B cell (primary cell): ENCODE data around the gene DMC1. TPM values are rescaled to one million over a fixed set of nuclear protein-coding genes. Genes with fewer than 3 reads are reported as not detected.
A peak's percentile ranks its signal among the peaks of the same experiment; 100 is the strongest.

Source experiments
- ATAC-seq: fragments of 200-7000 bp; cut with Tn5 transposase; one replicate; pipeline ENCODE4 v1.10.0; 2021; ENCODE audit warnings: low read depth, mild to moderate bottlenecking, moderate number of reproducible peaks, moderate library complexity
- CTCF ChIA-PET: fragments of 350-600 bp; sonication (Branson Sonifier 250); formaldehyde crosslinking; loops from one replicate; lab custom pipeline; 2021; ENCODE audit warnings: antibody characterized with exemption, inconsistent platforms; lab: Charles Lee
- POLR2A ChIA-PET: fragments of 350-600 bp; sonication (Branson Sonifier 250); formaldehyde crosslinking; loops from one replicate; lab custom pipeline; 2021; ENCODE audit warnings: antibody characterized with exemption; lab: Charles Lee
- DNase-seq: peaks from one replicate; pipeline ENCODE4 v3.0.0; 2013
- H2AFZ ChIP-seq: 2 replicates; pipeline ENCODE4 v1.6.1; 2012; ENCODE audit warnings: mild to moderate bottlenecking, low read depth, low read length; ENCODE audit not compliant: insufficient read depth, poor library complexity, severe bottlenecking
- H3K27ac ChIP-seq, 2 donors: 1 replicate in 1 of 2; 2 replicates in 1 of 2; pipeline ENCODE4 v1.5.1; 2012 to 2013; ENCODE audit warnings: low read length in 2 of 2, mild to moderate bottlenecking in 2 of 2, moderate library complexity in 1 of 2
- H3K27me3 ChIP-seq, 4 experiments: fragments of 200-600 bp in 1 of 4; sonication (generic) in 1 of 4; replicated peaks in 1 of 4; 1 replicate in 2 of 4; 2 replicates in 2 of 4; pipeline versions ENCODE4 v1.6.1 to v1.7.0; 2013 to 2016; ENCODE audit warnings: low read length in 3 of 4, mild to moderate bottlenecking in 2 of 4, mixed read lengths in 1 of 4, moderate library complexity in 1 of 4; ENCODE audit not compliant: insufficient read depth in 4 of 4, control insufficient read depth in 3 of 4; ENCODE audit errors: control extremely low read depth in 1 of 4
- H3K36me3 ChIP-seq, 2 experiments: replicated peaks in 1 of 2; 1 replicate in 1 of 2; 2 replicates in 1 of 2; pipeline versions ENCODE4 v1.6.1 to v1.7.1; 2013; ENCODE audit warnings: low read length in 1 of 2; ENCODE audit not compliant: insufficient read depth in 2 of 2, control insufficient read depth in 1 of 2; ENCODE audit errors: control extremely low read depth in 1 of 2, extremely low read depth in 1 of 2
- H3K4me1 ChIP-seq, 2 donors: fragments of 200-600 bp in 1 of 2; sonication (generic) in 1 of 2; 1 replicate in 1 of 2; 2 replicates in 1 of 2; pipeline versions ENCODE4 v1.5.1 to v1.6.1; 2013 to 2017; ENCODE audit warnings: low read length in 2 of 2; ENCODE audit not compliant: control insufficient read depth in 2 of 2, insufficient read depth in 2 of 2
- H3K4me2 ChIP-seq: replicated peaks from 2 replicates; pipeline ENCODE3; 2012; ENCODE audit warnings: mild to moderate bottlenecking, low read depth, low read length; ENCODE audit not compliant: poor library complexity, severe bottlenecking
- H3K4me3 ChIP-seq, 5 experiments: fragments of 200-600 bp in 1 of 5; sonication (generic) in 1 of 5; 1 replicate in 3 of 5; 2 replicates in 2 of 5; pipeline versions ENCODE4 v1.5.1 to v1.7.0; 2011 to 2016; ENCODE audit warnings: low read length in 4 of 5, mild to moderate bottlenecking in 4 of 5, low read depth in 2 of 5, control low read depth in 1 of 5, moderate library complexity in 1 of 5; ENCODE audit not compliant: insufficient read depth in 1 of 5; ENCODE audit errors: control extremely low read depth in 1 of 5, extremely low read depth in 1 of 5
- H3K79me2 ChIP-seq: fragments of 200-600 bp; sonication (generic); one replicate; pipeline ENCODE4 v1.6.0; 2016; ENCODE audit warnings: low read length; ENCODE audit not compliant: control insufficient read depth, insufficient read depth
- H3K9ac ChIP-seq: fragments of 200-600 bp; sonication (generic); 2 replicates; pipeline ENCODE4 v1.6.1; 2017; ENCODE audit warnings: mild to moderate bottlenecking, low read length, moderate library complexity
- H3K9me3 ChIP-seq, 3 donors: one replicate each; pipeline versions ENCODE4 v1.6.1 to v1.7.1; 2013; ENCODE audit warnings: low read length in 2 of 3; ENCODE audit not compliant: control insufficient read depth in 2 of 3, insufficient read depth in 1 of 3; ENCODE audit errors: control extremely low read depth in 1 of 3
- H4K20me1 ChIP-seq: 2 replicates; pipeline ENCODE4 v1.6.0; 2012; ENCODE audit warnings: mild to moderate bottlenecking, low read length; ENCODE audit not compliant: insufficient read depth, control insufficient read depth, poor library complexity, severe bottlenecking
- H3K27ac Mint-ChIP-seq: one replicate; pipeline ENCODE4 v1.8.0; 2021; ENCODE audit warnings: mixed read lengths
- H3K27me3 Mint-ChIP-seq: one replicate; pipeline ENCODE4 v1.8.0; 2021; ENCODE audit warnings: mixed read lengths
- H3K4me1 Mint-ChIP-seq: one replicate; pipeline ENCODE4 v1.8.0; 2021; ENCODE audit warnings: mixed read lengths
- H3K4me3 Mint-ChIP-seq: one replicate; pipeline ENCODE4 v1.8.0; 2021; ENCODE audit warnings: mixed read lengths
- H3K9me3 Mint-ChIP-seq: one replicate; pipeline ENCODE4 v1.8.0; 2022; ENCODE audit warnings: mixed read lengths; ENCODE audit not compliant: insufficient read depth
- EZH2 ChIP-seq: IDR thresholded peaks from 2 replicates; pipeline ENCODE4 v1.6.1; 2012; ENCODE audit warnings: borderline replicate concordance, low read depth, mild to moderate bottlenecking, moderate library complexity, low read length; ENCODE audit not compliant: insufficient read depth, poor library complexity, severe bottlenecking
- WGBS: methylation state at CpG from one replicate; pipeline ENCODE4 v1.1.5; 2013; ENCODE audit warnings: missing lambda C conversion rate; ENCODE audit not compliant: insufficient coverage; 5-methylcytosine and 5-hydroxymethylcytosine counted together
- intact Hi-C: fragments of 100-400 bp; cut with micrococcal nuclease; formaldehyde crosslinking; loops from one replicate; pipeline ENCODE4 v1.10.0; 2022
- polyA plus RNA-seq: library from polyadenylated mRNA; depleted of rRNA; stranded (reverse); fragments of >200 nt; gene quantifications from 2 replicates; pipeline ENCODE4 v1.2.3, GENCODE V29; 2012
- total RNA-seq, 2 donors: library from RNA; stranded (reverse); fragments of 120-200 nt in 1 of 2; gene quantifications; 1 replicate in 1 of 2; 2 replicates in 1 of 2; pipeline versions ENCODE4 v1.2.3 to v1.2.4, GENCODE V29; 2013 to 2022
- TF ChIP-seq, protein P1 (sequence below): fragments of 200-600 bp; IDR thresholded peaks from one replicate; pipeline ENCODE4 v1.8.0; 2022; ENCODE audit warnings: antibody characterized with exemption, mild to moderate bottlenecking

The DMC1 gene
- total and polyA plus RNA-seq, 2 donors (not counting 1 experiment from before 2014, with no cell fraction given): 0.64 TPM; not detected in 1

DNA sequence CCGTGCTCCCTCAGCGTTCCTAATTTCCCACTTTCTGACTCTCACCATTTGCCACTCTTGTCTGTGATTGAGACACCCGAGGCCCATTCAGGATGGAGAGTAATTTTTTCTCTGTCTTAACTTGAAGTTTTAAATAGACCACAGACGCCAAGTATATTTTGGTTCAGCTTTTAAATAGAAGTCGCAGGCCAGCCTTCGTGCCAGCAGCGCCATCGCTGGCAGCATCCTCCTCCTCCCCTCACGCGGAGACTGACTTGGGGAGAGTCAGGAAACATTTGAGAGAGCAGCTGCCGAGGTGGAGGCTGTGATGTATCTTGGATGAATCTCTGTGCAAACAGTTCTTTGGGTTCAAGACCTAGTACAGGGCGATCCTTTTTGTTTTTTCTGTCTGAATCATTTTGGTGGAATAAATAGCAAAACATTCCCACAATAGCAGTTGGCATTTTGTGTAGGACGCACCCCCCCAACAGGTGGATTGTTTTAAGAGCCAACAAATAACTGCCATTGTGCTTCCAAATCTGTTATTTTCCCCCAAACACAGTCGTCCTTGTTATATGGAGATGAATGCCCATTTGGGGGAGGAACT lies 889 bp upstream of the DMC1 start:
- DNase-seq: no peak
- no CpG with 5 or more reads among the region's 14 CpGs for WGBS
- intact Hi-C loops: loop anchor here (1.0 to 5.0 kb wide), 7 partner anchors 65 to 298 kb away; partner anchors contain the start of genes CSNK1E, DDX17 and TMEM184B

More for the DNA sequence above, 889 bp upstream of the DMC1 start:
- CTCF ChIA-PET: interaction anchor here (0.6 to 5.3 kb wide), 8 partner anchors 59 to 517 kb away, joined by 3 to 89 read pairs (median 4); no protein-coding TSS in a partner anchor
- Mint-ChIP-seq H3K9me3 (no peaks in the 10 kb centered on the region), H3K4me3 (peak overlapping the region; percentile 89), H3K27me3 (no peaks in the 10 kb centered on the region), H3K27ac (peak overlapping the region; percentile 57), H3K4me1 (peaks cover 14% of the 10 kb centered on the region)
- peak overlapping the region; percentile 71 to 93 (median 75) for H3K4me3 ChIP-seq
- no peaks in the 10 kb centered on the region for H3K36me3 ChIP-seq
- H3K79me2 ChIP-seq: no peaks in the 10 kb centered on the region
- peak overlapping the region; percentile 25 to 46 for H3K27ac ChIP-seq
- POLR2A ChIA-PET: interaction anchor here (0.6 kb wide), 2 partner anchors 17 to 523 kb away, joined by 3 to 4 read pairs; no protein-coding TSS in a partner anchor
- H4K20me1 ChIP-seq: no peaks in the 10 kb centered on the region
- peak overlapping the region; percentile 77 for H3K9ac ChIP-seq
- no peak for ATAC-seq
- peaks cover 14 to 18% of the 10 kb centered on the region in 2 donors for H3K4me1 ChIP-seq
- TF ChIP-seq EZH2: no peak
- TF ChIP-seq, protein P1, sequence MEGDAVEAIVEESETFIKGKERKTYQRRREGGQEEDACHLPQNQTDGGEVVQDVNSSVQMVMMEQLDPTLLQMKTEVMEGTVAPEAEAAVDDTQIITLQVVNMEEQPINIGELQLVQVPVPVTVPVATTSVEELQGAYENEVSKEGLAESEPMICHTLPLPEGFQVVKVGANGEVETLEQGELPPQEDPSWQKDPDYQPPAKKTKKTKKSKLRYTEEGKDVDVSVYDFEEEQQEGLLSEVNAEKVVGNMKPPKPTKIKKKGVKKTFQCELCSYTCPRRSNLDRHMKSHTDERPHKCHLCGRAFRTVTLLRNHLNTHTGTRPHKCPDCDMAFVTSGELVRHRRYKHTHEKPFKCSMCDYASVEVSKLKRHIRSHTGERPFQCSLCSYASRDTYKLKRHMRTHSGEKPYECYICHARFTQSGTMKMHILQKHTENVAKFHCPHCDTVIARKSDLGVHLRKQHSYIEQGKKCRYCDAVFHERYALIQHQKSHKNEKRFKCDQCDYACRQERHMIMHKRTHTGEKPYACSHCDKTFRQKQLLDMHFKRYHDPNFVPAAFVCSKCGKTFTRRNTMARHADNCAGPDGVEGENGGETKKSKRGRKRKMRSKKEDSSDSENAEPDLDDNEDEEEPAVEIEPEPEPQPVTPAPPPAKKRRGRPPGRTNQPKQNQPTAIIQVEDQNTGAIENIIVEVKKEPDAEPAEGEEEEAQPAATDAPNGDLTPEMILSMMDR: no peak
- peak overlapping the region; percentile 82 for H2AFZ ChIP-seq
- H3K9me3 ChIP-seq: no peaks in the 10 kb centered on the region
- H3K4me2 ChIP-seq: peak overlapping the region; percentile 91
- H3K27me3 ChIP-seq: no peaks in the 10 kb centered on the region
